Measurements from ENCODE around the gene CBR1. TPM values are rescaled to one million over a fixed set of nuclear protein-coding genes. Genes with fewer than 3 reads are reported as not detected.

Gene CBR1
- total RNA-seq: 60.0 and 63.8 TPM in 2 replicates

DNA sequence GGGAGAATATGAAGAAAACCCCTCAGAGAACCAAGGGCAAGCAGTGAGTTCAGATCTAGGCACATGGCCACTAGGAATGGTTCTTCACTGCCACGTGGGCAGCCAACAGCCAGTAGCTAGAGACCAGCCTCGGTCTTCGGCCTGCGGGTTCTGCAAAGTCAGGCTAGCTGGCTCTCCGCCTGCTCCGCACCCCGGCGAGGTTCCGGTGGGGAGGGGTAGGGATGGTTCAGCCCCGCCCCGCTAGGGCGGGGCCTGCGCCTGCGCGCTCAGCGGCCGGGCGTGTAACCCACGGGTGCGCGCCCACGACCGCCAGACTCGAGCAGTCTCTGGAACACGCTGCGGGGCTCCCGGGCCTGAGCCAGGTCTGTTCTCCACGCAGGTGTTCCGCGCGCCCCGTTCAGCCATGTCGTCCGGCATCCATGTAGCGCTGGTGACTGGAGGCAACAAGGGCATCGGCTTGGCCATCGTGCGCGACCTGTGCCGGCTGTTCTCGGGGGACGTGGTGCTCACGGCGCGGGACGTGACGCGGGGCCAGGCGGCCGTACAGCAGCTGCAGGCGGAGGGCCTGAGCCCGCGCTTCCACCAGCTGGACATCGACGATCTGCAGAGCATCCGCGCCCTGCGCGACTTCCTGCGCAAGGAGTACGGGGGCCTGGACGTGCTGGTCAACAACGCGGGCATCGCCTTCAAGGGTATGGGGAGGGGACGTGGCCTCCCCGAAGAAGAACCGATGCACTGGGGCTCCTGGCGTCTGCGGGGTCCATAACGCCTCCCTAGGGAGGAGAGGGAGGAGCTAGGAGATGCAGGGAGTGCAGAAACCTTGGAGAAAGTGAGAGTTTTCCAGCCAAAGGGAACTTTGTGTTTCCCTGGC lies at the start of gene CBR1:
CBR1 (plus strand) TSS at position 312 of the 871 bp plus-strand sequence; CDS start at position 404, 92 bp downstream.
- intact Hi-C loops (cut with micrococcal nuclease): loop anchor here (1.0 to 10.0 kb wide), 3 partner anchors 9 to 315 kb away; partner anchors contain the start of genes CHAF1B and SETD4
- Mint-ChIP-seq H3K27me3 (no peaks in the 10 kb centered on the region), H3K4me3 (peak within 1 kb of the TSS; percentile 93), H3K4me1 (peaks cover 34% of the 10 kb centered on the region), H3K36me3 (ENCODE audit: low read depth) (peaks cover 39% of the 10 kb centered on the region), H3K9me3 (peaks cover 15% of the 10 kb centered on the region), H3K27ac (peak within 1 kb of the TSS; percentile 87)
- peak; percentile 97 for DNase-seq

DNA sequence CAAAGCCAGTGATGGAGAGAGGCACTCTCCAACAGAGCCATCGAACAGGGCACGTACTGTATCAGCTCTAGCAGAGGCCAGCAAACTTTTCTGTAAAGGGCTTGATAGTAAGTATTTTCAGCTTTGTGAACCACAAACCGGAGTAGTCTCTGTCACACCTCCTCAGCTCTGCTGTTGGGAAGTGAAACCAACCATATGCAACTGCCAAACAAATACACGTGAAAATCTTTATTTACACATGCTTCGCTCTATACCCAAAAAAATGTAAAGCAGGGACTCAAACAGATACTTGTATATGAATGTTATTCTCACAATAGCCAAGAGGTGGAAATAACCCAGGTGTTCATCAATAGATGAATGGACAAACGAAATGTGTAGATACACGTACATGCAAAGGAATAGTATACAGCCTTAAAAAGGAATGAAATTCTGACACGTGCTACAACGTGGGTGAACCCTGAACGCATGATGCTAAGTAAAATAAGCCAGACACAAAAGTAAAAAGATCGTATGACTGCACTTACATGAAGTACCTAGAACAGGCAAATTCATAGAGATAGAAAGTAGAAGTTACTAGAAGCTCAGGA lies 48.5 kb upstream of the CBR1 start:
- Mint-ChIP-seq H3K4me3 (no peak overlapping the region), H3K4me1 (no peaks in the 10 kb centered on the region), H3K27ac (no peak overlapping the region), H3K9me3 (no peaks in the 10 kb centered on the region), H3K27me3 (no peaks in the 10 kb centered on the region), H3K36me3 (ENCODE audit: low read depth) (no peaks in the 10 kb centered on the region)
- DNase-seq: no peak
- intact Hi-C loops (cut with micrococcal nuclease): no loop called here

DNA sequence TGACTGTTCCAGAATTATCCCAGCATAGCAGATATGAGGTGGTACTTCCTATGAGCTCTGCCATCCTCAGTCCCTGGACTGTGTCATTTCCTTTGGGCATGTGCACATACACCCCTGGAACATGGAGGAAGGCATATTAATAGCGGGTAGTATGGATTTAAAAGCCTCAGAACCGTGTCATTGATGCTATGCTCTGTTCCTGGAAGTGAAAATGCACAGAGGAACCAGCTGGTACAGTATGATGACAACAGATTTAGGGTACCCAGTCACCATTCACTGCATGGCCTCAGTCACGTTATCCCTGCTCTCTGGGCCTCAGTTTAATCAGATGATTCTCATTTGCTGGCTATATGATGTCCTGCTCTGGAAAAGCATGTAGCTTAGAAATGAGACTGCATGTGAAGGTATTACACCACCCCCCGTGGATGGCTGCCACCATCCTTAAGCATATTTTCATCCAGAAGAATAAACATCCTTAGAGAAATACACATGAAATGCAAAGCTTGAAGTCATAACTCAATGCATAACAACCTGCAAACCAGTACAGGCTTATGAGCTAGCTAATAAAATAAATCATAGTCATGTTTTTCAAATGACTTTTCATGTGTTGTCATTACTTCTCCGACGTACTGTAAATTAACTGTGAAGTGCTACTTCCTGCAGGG lies 47.3 kb upstream of the CBR1 start:
- no peaks in the 10 kb centered on the region for H3K4me1 Mint-ChIP-seq
- intact Hi-C loops (cut with micrococcal nuclease): no loop called here
- H3K4me3 Mint-ChIP-seq: no peak overlapping the region
- no peaks in the 10 kb centered on the region for H3K36me3 Mint-ChIP-seq (ENCODE audit: low read depth)
- no peak overlapping the region for H3K27ac Mint-ChIP-seq
- H3K27me3 Mint-ChIP-seq: no peaks in the 10 kb centered on the region
- no peaks in the 10 kb centered on the region for H3K9me3 Mint-ChIP-seq
- no peak for DNase-seq

DNA sequence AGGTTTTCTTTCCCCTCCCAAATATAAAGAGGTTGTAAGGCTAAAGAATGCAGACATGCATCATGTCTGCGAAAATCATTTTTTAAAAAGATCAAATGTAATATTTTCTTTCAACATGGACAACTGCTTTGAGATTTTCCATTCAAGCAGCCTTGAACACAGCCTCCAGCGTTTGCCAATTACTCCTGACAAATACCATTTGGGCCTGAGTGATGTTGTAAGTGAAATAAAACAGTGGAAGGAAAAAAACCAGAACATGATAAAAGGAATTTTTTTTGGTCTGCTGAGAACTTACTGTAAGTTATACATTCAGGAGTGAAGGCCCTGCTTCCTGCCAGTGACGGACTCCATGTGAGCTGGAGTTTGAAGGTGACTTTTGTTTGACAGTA lies 46.7 kb upstream of the CBR1 start:
- Mint-ChIP-seq H3K36me3 (ENCODE audit: low read depth) (no peaks in the 10 kb centered on the region), H3K4me3 (no peak overlapping the region), H3K27ac (no peak overlapping the region), H3K4me1 (no peaks in the 10 kb centered on the region), H3K9me3 (no peaks in the 10 kb centered on the region), H3K27me3 (no peaks in the 10 kb centered on the region)
- no peak for DNase-seq
- intact Hi-C loops (cut with micrococcal nuclease): no loop called here

DNA sequence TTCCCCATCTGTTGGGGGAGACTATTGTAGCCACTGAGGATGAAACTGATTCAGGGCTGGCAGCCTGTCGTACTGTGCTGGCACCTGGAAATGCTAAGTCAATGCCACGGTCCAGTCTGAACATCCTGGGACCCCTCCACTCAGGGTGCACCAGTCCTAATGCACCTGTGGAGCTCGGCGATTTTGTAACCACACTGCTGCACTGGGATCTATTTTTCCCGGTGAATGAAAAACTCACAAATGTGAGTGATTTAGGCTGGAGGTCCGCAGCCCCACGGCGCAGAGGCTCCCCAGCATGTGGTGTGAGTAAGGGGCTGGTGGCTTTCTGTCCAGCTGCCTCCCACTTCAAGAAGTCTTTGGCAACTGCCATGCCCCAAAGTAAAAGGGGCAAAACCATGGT lies 45.0 kb upstream of the CBR1 start:
- no peaks in the 10 kb centered on the region for H3K9me3 Mint-ChIP-seq
- H3K4me3 Mint-ChIP-seq: no peak overlapping the region
- DNase-seq: no peak
- H3K4me1 Mint-ChIP-seq: peaks cover 6% of the 10 kb centered on the region
- no peaks in the 10 kb centered on the region for H3K36me3 Mint-ChIP-seq (ENCODE audit: low read depth)
- no peak overlapping the region for H3K27ac Mint-ChIP-seq
- no peaks in the 10 kb centered on the region for H3K27me3 Mint-ChIP-seq
- intact Hi-C loops (cut with micrococcal nuclease): no loop called here

DNA sequence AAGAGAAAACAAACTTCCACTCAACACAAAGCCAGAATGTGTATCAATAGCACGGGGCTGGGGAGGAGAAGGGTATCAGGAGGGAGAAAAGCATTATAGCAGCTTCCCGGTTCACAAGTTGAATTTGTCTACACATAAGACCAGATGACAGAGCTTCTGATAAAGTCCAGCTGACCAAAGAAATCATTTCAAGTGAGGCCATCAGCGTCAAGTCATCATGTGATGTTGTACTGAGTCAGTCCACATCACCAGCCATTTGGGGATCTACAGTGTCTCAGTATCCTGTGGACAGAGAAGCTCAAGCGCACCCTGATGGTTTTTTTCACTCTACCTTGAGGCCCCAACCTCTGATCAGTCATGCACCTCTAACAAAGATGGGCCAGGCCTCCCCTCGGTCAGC lies 42.5 kb upstream of the CBR1 start:
- no peaks in the 10 kb centered on the region for H3K9me3 Mint-ChIP-seq
- H3K4me3 Mint-ChIP-seq: no peak overlapping the region
- no peak for DNase-seq
- no peak overlapping the region for H3K27ac Mint-ChIP-seq
- H3K4me1 Mint-ChIP-seq: peaks cover 6% of the 10 kb centered on the region
- no peaks in the 10 kb centered on the region for H3K27me3 Mint-ChIP-seq
- intact Hi-C loops (cut with micrococcal nuclease): no loop called here
- no peaks in the 10 kb centered on the region for H3K36me3 Mint-ChIP-seq (ENCODE audit: low read depth)

DNA sequence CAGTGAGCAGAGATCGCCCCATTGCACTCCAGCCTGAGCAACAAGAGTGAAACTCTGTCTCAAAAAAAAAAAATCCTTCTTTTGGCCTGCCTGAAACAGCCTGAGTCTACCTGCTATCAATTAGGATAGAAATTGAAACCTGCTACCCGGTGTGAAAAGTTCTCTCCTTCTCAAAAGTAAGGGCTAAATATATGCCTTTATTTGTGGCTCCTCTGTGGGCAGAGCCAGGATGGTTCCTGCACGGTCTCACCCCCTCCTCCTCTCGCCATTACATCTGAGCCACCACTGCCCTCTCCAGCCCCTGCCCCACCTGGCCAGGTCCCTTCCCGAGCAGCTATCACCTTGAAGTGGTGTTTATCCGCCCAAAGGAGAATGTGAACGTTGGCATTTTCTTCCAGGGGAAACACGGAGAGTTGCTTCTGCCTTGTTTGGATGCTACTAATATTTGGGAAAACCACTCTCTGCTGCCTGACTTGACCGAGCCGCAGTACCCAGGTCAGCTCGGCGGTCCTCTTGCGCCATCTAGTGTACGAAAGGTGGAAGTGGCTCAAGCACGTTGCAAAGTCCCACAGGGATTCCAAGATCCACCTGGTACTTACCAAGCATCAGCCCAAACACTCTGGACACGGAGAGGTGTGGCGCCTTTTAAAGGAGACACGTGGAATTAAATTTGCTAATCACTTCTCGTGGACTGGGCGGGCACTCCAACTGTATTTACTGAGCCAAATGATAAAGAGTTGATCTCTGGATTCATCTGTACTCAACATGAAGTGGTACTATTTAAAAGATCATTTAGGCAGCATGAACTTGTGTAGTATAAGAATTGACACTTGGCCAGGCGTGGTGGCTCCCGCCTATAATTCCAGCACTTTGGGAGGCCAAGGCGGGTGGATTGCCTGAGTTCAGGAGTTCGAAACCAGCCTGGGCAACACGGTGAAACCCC lies 41.4 kb upstream of the CBR1 start:
- intact Hi-C loops (cut with micrococcal nuclease): loop anchor here (1.0 kb wide), 2 partner anchors 84 to 1335 kb away; no protein-coding TSS in a partner anchor
- Mint-ChIP-seq H3K4me3 (no peak overlapping the region), H3K4me1 (peaks cover 6% of the 10 kb centered on the region), H3K36me3 (ENCODE audit: low read depth) (no peaks in the 10 kb centered on the region), H3K9me3 (no peaks in the 10 kb centered on the region), H3K27me3 (no peaks in the 10 kb centered on the region), H3K27ac (no peak overlapping the region)
- DNase-seq: peak; percentile 90

DNA sequence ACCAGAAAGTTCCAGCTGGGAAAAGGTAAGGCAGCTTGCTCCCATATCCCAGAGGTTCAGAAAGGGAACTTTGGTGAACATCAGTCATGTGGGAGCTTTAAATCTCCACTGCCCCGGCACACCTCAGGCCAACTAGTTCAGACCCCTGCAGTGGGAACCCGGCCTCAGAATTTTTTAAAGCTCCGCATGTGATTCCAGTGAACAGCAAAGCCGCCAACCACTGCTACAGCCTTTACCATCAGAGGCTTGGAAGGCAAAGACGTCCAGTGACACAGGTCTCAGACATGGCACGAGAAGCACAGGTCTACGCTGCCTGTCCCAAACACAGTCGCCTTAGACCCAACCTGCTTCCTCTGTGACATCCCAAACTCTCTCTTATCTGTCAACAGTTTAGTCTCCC lies 40.5 kb upstream of the CBR1 start:
- intact Hi-C loops (cut with micrococcal nuclease): no loop called here
- Mint-ChIP-seq H3K27me3 (no peaks in the 10 kb centered on the region), H3K4me3 (no peak overlapping the region), H3K36me3 (ENCODE audit: low read depth) (no peaks in the 10 kb centered on the region), H3K9me3 (no peaks in the 10 kb centered on the region), H3K27ac (no peak overlapping the region), H3K4me1 (peaks cover 6% of the 10 kb centered on the region)
- DNase-seq: no peak

DNA sequence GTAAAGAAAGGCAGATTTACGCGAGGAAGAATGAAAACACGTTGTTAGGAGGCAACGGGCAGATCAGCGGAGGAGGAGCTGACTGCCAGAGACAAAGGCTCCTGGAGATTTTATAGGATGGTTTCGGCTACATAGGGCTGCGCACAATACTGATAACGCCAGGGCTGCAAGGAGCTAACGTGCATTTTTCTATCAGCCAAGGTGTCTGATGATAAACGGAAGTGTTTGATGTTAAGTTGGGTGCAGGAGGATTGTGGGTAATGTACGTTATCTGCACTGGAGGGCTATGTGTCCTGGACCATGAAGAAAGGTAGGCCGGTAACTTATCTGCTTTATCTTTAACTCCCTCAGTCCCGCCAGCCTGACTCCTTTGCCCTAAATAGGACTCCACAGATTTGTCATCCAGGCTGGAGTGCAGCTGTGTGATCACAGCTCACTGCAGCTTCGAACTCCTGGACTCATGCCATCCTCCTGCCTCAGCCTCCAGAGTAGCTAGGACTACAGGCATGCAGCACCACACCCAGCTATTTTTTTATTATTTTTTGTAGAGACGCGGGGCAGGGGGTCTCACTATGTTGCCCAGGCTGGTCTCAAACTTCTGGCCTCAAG lies 39.1 kb upstream of the CBR1 start:
- no peaks in the 10 kb centered on the region for H3K9me3 Mint-ChIP-seq
- no peaks in the 10 kb centered on the region for H3K27me3 Mint-ChIP-seq
- H3K27ac Mint-ChIP-seq: no peak overlapping the region
- H3K36me3 Mint-ChIP-seq (ENCODE audit: low read depth): peaks cover 11% of the 10 kb centered on the region
- H3K4me1 Mint-ChIP-seq: peaks cover 6% of the 10 kb centered on the region
- no peak for DNase-seq
- intact Hi-C loops (cut with micrococcal nuclease): no loop called here
- H3K4me3 Mint-ChIP-seq: no peak overlapping the region

DNA sequence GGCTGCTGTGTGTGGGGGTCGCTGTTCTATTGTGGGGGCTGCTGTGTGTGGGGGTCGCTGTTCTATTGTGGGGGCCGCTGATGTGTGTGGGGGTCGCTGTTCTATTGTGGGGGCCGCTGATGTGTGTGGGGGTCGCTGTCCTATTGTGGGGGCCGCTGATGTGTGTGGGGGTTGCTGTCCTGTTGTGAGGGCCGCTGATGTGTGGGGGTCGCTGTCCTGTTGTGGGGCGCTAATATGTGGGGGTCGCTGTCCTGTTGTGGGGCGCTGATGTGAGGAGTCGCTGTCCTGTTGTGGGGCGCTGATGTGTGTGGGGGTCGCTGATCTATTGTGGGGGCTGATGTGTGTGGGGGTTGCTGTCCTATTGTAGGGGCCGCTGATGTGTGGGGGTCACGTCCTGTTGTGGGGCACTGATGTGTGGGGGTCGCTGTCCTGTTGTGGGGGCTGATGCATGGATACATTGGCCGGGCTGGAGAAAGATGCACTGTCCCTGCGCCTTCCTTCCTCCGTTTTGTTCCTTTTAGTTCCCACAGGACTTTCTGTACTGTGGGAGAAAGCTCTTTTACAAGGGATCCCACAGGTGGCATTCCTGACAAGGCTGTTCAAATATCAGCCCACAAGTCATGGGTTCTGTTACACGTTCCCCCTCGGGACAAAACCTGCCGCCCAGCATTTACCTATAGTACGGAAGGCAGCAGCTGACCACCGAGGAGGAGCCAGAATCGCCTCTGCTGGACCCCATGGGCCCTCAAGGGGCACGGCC lies 37.0 kb upstream of the CBR1 start:
- Mint-ChIP-seq H3K27me3 (no peaks in the 10 kb centered on the region), H3K4me3 (no peak overlapping the region), H3K27ac (no peak overlapping the region), H3K4me1 (peaks cover 6% of the 10 kb centered on the region), H3K9me3 (no peaks in the 10 kb centered on the region), H3K36me3 (ENCODE audit: low read depth) (peaks cover 19% of the 10 kb centered on the region)
- intact Hi-C loops (cut with micrococcal nuclease): no loop called here
- no peak for DNase-seq

DNA sequence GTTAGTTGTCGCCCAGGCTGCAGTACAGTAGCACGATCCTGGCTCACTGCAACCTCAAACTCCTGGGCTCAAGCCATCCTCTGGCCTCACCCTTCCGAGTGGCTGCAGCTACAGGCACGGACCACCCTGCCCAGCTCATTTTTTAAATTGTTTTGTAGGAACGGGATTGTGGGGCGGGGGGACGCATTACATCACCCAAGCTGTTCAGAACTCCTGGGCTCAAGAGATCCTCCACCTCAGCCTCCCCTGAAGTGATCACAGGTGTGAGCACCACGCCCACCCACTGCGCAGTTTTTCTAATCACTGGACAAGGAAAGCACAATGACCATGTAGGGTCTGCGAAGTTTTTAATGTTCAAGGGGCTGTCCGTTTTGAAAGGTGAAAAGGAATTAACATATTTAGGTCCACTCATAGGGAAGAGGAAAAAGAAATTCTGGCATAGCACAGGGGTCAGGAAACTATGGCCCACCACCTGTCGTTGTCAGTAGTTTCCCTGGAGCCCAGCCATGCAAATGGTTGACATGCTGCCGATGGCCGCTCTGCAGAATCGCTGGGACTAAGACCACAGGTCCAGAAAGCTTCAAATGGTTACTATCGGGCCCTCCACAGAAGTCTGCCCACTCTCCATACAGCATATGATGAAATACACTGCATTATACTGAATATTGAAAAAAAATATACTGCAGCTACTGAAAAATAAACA lies 35.5 kb upstream of the CBR1 start:
- Mint-ChIP-seq H3K36me3 (ENCODE audit: low read depth) (peaks cover 32% of the 10 kb centered on the region), H3K9me3 (no peaks in the 10 kb centered on the region), H3K27me3 (no peaks in the 10 kb centered on the region), H3K4me3 (no peak overlapping the region), H3K27ac (no peak overlapping the region), H3K4me1 (peaks cover 3% of the 10 kb centered on the region)
- no peak for DNase-seq
- intact Hi-C loops (cut with micrococcal nuclease): no loop called here

DNA sequence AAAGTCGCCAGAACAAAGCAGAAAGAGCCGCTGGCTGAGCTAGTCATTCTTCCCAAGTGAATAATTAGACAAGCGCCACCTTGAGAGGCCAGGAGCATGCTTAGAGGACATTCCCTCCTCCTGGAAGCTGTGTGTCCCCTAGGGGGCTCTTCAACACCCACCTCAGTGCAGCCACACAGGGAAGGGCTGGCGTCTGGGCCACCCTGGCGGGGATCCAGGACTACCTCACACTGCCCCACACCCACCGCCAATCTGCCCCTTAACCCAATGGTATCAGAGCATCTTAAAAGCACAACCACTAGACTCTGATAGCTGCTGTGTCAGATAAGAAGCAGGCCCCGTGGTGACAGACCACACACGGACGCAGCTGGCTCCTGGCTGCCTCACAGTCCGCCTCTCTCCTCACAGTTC lies 34.4 kb upstream of the CBR1 start:
- DNase-seq: no peak
- Mint-ChIP-seq H3K27ac (no peak overlapping the region), H3K9me3 (no peaks in the 10 kb centered on the region), H3K27me3 (no peaks in the 10 kb centered on the region), H3K4me1 (peaks cover 4% of the 10 kb centered on the region), H3K4me3 (no peak overlapping the region), H3K36me3 (ENCODE audit: low read depth) (peaks cover 38% of the 10 kb centered on the region)
- intact Hi-C loops (cut with micrococcal nuclease): no loop called here
